Memory B cell (primary cell): Measurements from ENCODE around the gene C22orf15.

Source experiments
- ATAC-seq: fragments of 150-1000 bp; cut with Tn5 transposase; 2 replicates; pipeline ENCODE4 v1.10.0; 2021; ENCODE audit warnings: low read depth, mild to moderate bottlenecking, moderate library complexity
- DNase-seq, 2 donors: peaks; one replicate each; pipeline ENCODE4 v3.0.0; 2022; ENCODE audit warnings: low spot score in 2 of 2
- H3K27ac Mint-ChIP-seq: one replicate; pipeline ENCODE4 v1.8.0; 2022; ENCODE audit warnings: mild to moderate bottlenecking, moderate library complexity, mixed read lengths
- H3K27me3 Mint-ChIP-seq: one replicate; pipeline ENCODE4 v1.8.0; 2022; ENCODE audit warnings: mixed read lengths
- H3K36me3 Mint-ChIP-seq: one replicate; pipeline ENCODE4 v1.8.0; 2022; ENCODE audit warnings: mild to moderate bottlenecking, mixed read lengths
- H3K4me1 Mint-ChIP-seq: one replicate; pipeline ENCODE4 v1.8.0; 2022; ENCODE audit warnings: mixed read lengths
- H3K4me3 Mint-ChIP-seq: one replicate; pipeline ENCODE4 v1.8.0; 2022; ENCODE audit warnings: mild to moderate bottlenecking, moderate library complexity, mixed read lengths
- H3K9me3 Mint-ChIP-seq: one replicate; pipeline ENCODE4 v1.8.0; 2022; ENCODE audit warnings: mixed read lengths

Gene C22orf15

DNA sequence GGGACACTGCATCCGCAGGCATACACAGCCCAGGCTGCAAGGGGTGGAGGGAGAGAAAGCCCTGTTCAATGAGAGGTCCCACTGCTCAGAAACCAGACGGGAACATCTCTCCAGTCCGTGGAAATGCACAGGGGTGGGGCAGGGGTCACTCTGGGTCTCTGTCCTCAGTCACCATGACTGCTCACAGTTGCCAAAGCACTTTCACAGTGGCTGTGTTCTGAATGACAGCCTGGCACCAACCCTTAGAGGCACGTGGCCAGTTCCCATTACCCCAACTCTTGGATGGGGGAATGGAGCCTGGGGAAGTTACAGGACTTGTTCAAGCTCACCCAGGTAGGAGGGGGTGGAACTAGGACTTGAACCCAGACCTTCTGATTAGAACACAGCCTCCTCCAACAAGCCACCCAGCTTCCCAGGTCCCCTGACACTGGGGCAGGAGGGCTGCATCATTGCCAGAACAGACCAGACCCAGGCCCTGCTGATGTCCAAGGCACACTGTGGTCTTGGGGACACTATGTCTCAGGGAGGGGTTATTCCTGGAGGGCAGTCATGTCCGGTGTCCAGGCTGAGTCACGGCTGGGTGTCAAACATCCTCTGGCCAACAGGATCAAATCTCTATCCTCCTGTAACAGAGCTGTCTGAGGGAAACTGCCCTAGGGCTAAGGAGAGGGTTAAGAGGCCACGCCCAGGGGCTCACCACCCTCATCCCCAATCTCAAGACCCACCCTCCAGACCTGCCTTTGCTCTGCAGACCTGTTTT is 20.1 kb upstream of the C22orf15 start:
- no peaks in the 10 kb centered on the region for H3K27me3 Mint-ChIP-seq
- no peak overlapping the region for H3K27ac Mint-ChIP-seq
- H3K36me3 Mint-ChIP-seq: peaks cover 25% of the 10 kb centered on the region
- H3K4me1 Mint-ChIP-seq: peaks cover 4% of the 10 kb centered on the region
- H3K9me3 Mint-ChIP-seq: no peaks in the 10 kb centered on the region
- ATAC-seq (no peak), DNase-seq (no peak)
- no peak overlapping the region for H3K4me3 Mint-ChIP-seq

DNA sequence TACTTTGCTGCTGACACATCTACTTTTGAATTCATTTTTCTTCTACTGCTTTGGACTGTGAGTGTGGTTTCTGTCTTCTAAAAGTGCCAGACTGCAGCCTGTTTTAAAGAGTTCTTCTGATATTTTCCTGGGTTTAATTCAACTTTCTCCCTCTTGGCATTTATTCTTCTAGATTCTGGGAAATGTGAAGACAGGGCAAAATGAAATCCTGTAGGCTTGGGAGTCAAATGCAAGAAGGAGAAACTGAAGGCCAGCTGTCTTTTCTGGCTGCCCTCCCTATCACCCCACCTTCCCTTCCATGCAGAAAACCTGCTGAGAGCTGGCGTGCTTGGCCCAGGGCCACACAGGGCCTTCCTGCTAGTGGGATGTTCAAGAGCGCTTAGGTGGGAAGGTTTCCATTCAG is 19.5 kb upstream of the C22orf15 start:
- no peaks in the 10 kb centered on the region for H3K27me3 Mint-ChIP-seq
- H3K36me3 Mint-ChIP-seq: peaks cover 25% of the 10 kb centered on the region
- H3K27ac Mint-ChIP-seq: no peak overlapping the region
- H3K4me3 Mint-ChIP-seq: no peak overlapping the region
- peaks cover 4% of the 10 kb centered on the region for H3K4me1 Mint-ChIP-seq
- no peaks in the 10 kb centered on the region for H3K9me3 Mint-ChIP-seq
- DNase-seq (no peak), ATAC-seq (no peak)

DNA sequence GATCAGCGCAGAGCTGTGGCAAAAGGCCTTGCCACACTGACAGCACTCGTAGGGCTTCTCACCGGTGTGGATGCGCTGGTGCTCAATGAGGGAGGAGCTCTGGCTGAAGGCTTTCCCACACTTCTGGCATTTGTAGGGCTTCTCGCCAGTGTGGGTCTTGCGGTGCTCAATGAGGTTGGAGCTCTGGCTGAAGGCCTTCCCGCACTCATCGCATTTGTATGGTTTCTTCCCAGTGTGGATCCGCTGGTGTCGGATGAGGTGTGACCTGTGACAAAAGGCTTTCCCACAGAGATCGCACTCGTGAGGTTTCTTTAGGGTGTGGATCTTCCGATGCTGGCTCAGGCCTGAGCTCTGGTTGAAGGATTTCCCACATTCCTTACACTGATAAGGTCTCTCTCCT is 18.8 kb upstream of the C22orf15 start:
- no peak overlapping the region for H3K4me3 Mint-ChIP-seq
- ATAC-seq (no peak), DNase-seq (no peak)
- H3K4me1 Mint-ChIP-seq: peaks cover 4% of the 10 kb centered on the region
- no peak overlapping the region for H3K27ac Mint-ChIP-seq
- no peaks in the 10 kb centered on the region for H3K27me3 Mint-ChIP-seq
- H3K9me3 Mint-ChIP-seq: no peaks in the 10 kb centered on the region
- peaks cover 25% of the 10 kb centered on the region for H3K36me3 Mint-ChIP-seq

DNA sequence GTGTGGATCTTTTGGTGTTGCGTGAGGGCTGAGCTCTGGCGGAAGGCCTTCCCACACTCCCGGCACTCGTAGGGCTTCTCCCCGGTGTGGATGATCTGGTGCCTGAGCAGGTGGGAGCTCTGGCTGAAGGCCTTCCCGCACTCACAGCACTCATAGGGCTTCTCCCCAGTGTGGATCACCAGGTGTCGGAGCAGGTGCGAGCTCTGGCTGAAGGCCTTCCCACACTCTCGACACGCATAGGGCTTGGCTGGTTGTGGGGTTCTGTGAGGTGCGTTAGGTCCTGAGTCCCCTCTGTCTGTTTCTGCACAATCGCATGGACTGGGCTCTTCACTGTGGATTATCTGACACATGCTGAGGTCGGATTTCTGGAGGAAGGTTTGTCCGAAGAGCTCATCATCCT is 18.3 kb upstream of the C22orf15 start:
- ATAC-seq (no peak), DNase-seq (no peak)
- H3K36me3 Mint-ChIP-seq: peaks cover 25% of the 10 kb centered on the region
- H3K27ac Mint-ChIP-seq: no peak overlapping the region
- peaks cover 4% of the 10 kb centered on the region for H3K4me1 Mint-ChIP-seq
- no peaks in the 10 kb centered on the region for H3K27me3 Mint-ChIP-seq
- H3K9me3 Mint-ChIP-seq: no peaks in the 10 kb centered on the region
- no peak overlapping the region for H3K4me3 Mint-ChIP-seq

DNA sequence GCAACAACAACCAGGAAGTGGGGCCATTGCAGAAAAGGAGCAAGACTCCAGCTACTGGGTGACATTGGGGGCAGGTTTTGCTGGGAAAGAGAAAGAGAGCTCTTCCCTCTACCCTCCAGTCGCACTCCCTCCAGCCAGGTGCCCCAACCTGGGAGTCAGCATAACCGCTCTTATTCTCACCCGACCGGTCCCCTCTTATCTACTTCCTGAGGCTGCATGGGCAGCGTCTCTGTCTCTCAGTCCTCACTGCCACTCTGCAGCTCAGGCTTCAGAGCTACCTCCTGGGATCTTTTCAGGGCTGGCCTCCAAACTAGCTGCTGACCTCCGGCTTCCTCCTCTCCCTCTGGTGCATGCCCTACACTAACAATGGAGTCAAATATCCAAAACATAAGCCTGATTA is 17.0 kb upstream of the C22orf15 start:
- Mint-ChIP-seq H3K27me3 (no peaks in the 10 kb centered on the region), H3K4me1 (peaks cover 13% of the 10 kb centered on the region), H3K9me3 (no peaks in the 10 kb centered on the region), H3K4me3 (no peak overlapping the region), H3K27ac (no peak overlapping the region), H3K36me3 (peaks cover 27% of the 10 kb centered on the region)
- DNase-seq (no peak), ATAC-seq (no peak)

DNA sequence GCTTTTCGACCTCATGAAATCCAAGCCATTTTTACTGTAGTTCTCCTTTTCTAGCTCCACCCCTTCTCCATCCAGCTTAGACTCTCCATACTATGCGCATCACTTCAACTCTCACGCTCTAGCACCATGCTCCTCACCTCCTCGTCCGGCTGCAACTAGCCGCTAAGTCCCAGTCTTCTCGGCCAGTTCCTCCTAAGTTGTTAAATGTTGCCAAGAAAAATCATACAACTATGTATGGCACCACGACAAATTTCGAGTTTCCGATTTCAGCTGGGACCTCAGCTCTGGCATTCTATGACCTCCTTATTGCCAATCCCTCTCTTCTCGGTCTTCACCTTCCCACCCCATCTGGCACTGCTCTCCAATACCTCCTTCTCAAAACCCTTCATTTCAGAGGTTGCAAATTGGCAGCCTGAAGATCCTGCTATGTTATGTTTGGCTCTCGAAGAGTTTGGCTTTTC is 12.9 kb upstream of the C22orf15 start:
- H3K27me3 Mint-ChIP-seq: no peaks in the 10 kb centered on the region
- no peak for ATAC-seq
- H3K4me3 Mint-ChIP-seq: peak overlapping the region; percentile 73
- H3K9me3 Mint-ChIP-seq: no peaks in the 10 kb centered on the region
- peaks cover 30% of the 10 kb centered on the region for H3K4me1 Mint-ChIP-seq
- H3K36me3 Mint-ChIP-seq: peaks cover 11% of the 10 kb centered on the region
- H3K27ac Mint-ChIP-seq: no peak overlapping the region
- no peak for DNase-seq

DNA sequence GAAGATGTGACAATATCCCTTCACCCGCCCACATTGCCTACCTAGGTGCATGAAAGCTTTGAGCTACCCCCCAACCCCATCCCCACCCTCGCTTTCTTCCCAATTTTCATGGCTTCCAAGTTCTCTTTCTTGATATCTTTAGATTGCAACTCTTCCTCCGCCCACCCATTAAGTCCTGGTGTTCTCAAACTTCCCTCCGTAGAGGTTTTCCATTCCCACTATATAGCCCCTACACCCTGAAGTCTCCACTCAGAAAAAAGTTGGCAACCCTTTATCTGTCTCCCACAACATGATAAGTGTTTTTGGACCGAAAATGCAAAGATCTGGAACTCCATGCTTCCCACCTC is 12.4 kb upstream of the C22orf15 start:
- Mint-ChIP-seq H3K36me3 (peaks cover 7% of the 10 kb centered on the region), H3K4me3 (peak overlapping the region; percentile 73), H3K9me3 (no peaks in the 10 kb centered on the region), H3K4me1 (peaks cover 32% of the 10 kb centered on the region), H3K27me3 (no peaks in the 10 kb centered on the region), H3K27ac (peak overlapping the region; percentile 97)
- ATAC-seq: no peak
- no peak for DNase-seq

DNA sequence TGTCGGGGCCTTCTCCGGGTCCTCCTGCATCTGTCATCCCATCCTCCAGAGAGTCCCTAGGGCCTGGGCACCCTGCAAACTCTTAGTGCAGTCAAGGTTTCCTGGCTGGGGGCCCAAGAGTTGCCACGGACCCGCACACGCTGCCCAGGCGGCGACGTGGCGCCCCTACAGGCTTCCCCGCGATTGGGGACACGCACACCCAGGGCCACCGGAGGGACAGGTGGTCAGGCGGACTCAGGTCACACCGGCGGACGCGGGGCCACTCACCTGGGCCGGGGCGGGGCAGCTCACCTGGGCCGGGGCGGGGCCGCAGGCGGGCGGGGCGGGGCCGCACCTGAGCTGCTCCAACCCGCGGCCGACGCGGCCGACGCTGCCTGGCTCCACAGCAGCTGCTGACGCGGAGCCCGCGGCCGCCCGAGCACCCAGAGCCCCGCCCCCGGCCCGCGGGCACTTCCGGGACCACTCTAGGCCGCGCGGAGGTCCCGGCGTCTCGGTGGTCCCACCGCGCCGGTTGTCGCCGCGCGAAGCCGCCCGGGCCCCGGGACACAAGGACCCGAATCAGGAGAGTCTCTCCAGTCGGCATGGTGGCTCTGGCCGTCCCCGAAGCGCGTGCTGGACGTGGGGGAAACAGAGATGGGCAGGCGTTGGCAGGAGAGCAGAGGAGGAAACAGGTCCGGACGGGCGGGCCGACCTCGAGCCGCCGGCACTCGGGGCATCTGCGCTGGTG is 11.9 kb upstream of the C22orf15 start, which contains the start of gene ZNF70:
ZNF70 (minus strand) TSS at position 399 of the 727 bp plus-strand sequence. CDS start 5,972 bp downstream, outside the sequence.
- peak; percentile 63 for ATAC-seq
- Mint-ChIP-seq H3K27ac (peak within 1 kb of the TSS; percentile 97), H3K4me3 (peak within 1 kb of the TSS; percentile 96), H3K4me1 (peaks cover 36% of the 10 kb centered on the region), H3K36me3 (peaks cover 6% of the 10 kb centered on the region), H3K9me3 (no peaks in the 10 kb centered on the region), H3K27me3 (no peaks in the 10 kb centered on the region)
- DNase-seq: peak; percentile 83 to 88

DNA sequence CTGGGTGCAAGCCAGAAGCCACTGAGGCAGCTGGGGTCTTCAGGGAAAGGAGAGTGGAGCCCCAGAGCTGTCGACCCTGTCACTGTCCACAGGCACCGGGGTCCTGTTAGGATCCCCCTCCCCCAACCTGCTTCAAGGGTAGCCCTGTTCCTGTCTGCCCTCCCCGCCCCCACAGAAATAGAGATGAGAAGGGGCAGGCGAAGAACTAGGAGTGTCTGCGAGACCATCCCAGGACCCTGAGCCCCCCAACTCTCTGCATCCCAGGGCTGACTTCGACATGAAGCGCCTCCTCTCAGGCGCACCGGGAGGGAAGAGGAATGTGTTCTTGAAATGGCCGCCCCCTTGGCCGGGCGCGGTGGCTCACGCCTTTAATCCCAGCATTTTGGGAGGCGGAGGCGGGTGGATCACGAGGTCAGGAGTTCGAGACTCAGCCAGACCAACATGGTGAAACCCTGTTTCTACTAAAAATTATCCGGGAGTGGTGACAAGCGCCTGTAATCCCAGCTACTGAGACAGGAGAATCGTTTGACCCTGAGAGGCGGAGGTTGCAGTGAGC is 11.3 kb upstream of the C22orf15 start:
- peak overlapping the region; percentile 97 for H3K27ac Mint-ChIP-seq
- no peaks in the 10 kb centered on the region for H3K27me3 Mint-ChIP-seq
- H3K9me3 Mint-ChIP-seq: no peaks in the 10 kb centered on the region
- H3K36me3 Mint-ChIP-seq: peaks cover 5% of the 10 kb centered on the region
- no peak for DNase-seq
- no peak for ATAC-seq
- H3K4me1 Mint-ChIP-seq: peaks cover 36% of the 10 kb centered on the region
- peak overlapping the region; percentile 96 for H3K4me3 Mint-ChIP-seq

DNA sequence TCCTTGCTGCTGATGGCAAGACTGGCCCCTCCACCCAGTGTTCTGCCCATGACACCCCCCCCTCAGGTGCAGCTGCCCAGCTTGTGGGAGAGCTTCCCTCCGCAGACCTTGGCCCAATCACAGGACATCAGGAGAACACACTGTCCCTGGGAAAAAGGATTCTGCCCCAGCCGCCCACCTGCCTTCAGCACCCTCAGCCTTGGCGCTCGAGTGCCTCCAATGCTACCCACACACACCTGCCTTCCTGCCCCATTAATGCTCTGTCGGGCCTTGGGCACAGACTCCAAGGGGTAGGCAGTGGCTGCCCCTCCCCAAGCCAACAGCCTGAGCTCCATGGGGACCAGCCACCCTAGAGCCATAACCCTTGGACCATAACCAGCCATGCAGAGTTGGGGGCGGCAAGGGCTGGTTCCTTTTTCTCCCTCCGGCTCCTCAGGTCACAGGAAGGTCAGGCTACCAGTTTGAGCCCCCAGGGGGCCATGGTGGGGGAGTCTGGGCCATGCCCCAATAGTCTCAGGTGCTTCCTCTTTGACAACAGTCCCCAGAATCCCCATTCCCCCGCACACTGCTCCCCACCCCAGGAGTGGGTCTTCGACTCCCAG is 10.6 kb upstream of the C22orf15 start:
- Mint-ChIP-seq H3K4me3 (peak overlapping the region; percentile 96), H3K4me1 (peaks cover 39% of the 10 kb centered on the region), H3K36me3 (peaks cover 5% of the 10 kb centered on the region), H3K27ac (peak overlapping the region; percentile 97), H3K27me3 (no peaks in the 10 kb centered on the region), H3K9me3 (no peaks in the 10 kb centered on the region)
- peak; percentile 85 to 88 for DNase-seq
- ATAC-seq: peak; percentile 73

DNA sequence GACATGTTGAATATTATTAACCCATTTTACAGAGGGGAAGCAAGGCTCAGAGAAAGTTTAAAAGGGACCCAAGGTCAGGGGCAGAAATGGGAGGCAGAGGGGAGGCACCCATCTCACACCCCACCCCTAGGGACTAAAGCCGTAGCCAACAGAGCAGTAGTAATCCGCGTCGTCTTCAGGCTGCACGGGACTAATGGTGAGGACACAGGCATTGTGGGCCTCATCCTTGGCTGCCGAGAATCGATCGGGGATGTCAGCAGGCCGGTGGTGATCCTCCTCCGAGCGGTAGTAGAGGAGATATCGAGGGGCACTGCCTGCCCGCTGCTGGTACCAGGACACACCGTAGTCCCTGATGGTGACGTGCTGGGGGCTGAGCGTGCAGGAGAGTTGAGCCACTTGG is 10.0 kb upstream of the C22orf15 start:
- peak overlapping the region; percentile 96 for H3K4me3 Mint-ChIP-seq
- H3K27ac Mint-ChIP-seq: peak overlapping the region; percentile 97
- ATAC-seq (peak; percentile 54), DNase-seq (no peak)
- peaks cover 5% of the 10 kb centered on the region for H3K36me3 Mint-ChIP-seq
- H3K4me1 Mint-ChIP-seq: peaks cover 39% of the 10 kb centered on the region
- no peaks in the 10 kb centered on the region for H3K27me3 Mint-ChIP-seq
- no peaks in the 10 kb centered on the region for H3K9me3 Mint-ChIP-seq

DNA sequence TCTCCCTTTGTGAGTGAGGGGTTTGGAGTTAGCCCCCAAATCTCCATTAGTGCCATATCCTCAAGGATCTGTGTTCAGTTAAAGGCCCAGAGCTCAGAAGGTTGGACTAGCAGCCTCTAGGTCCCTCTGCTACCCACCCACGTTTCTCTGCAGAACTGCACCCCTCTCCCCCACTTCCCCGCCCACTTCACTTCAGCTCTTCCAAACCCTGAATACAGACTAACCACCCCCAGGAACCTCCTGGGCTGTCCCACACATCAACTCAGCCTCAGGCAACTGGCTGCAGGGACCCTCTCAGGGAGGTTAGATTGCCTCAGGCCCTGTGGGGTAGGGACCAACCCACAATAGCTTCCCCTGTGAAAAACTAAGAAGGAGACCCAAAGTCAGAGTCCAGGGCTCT is 9.4 kb upstream of the C22orf15 start:
- Mint-ChIP-seq H3K4me3 (peak overlapping the region; percentile 96), H3K27ac (peak overlapping the region; percentile 97), H3K9me3 (no peaks in the 10 kb centered on the region), H3K4me1 (peaks cover 39% of the 10 kb centered on the region), H3K36me3 (peaks cover 5% of the 10 kb centered on the region), H3K27me3 (no peaks in the 10 kb centered on the region)
- DNase-seq (peak in 1 of 2 donors; percentile 29), ATAC-seq (no peak)

DNA sequence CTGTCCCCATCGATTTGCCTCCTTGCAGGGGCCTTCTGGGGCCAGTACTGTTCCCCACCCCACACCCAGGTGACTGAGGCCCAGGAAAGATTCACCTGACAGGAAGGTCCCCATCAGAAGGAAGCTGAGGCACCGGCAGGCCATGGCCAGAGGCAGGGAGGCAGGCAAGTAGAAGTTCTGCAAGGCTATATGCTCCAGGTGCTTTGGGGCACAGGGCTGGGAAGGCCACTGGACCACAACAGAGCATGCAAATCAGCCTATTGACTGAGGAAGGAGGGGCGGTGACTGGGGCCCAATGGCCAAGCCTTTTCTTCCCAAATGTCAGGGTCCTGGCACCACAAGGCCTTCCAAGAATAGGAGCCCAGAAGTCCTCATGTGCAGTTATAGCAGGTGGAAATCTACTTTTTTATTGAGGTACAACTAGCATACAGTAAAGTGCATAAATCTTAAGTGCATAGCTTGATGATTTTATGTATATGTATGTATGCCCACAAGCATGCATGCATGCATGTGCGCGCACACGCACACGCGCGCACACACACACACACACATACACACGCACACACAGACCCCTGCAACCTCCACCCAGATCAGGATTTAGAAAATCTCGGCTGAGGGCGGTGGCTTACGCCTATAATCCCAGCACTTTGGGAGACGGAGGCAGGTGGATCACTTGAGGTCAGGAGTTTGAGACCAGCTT is 8.4 kb upstream of the C22orf15 start, which contains the start of gene VPREB3:
VPREB3 (minus strand) TSS at position 206 of the 700 bp plus-strand sequence; CDS start at position 144, 62 bp downstream.
- Mint-ChIP-seq H3K27ac (peak within 1 kb of the TSS; percentile 97), H3K4me3 (peak within 1 kb of the TSS; percentile 96), H3K36me3 (peaks cover 5% of the 10 kb centered on the region), H3K4me1 (peaks cover 39% of the 10 kb centered on the region), H3K27me3 (no peaks in the 10 kb centered on the region), H3K9me3 (no peaks in the 10 kb centered on the region)
- DNase-seq (no peak), ATAC-seq (no peak)
